T47D (cell line): ENCODE data around the gene ZNF213.
"Not testable (repeated sequence)": the region's sequence is repeated elsewhere in the genome, so short reads cannot be mapped to it uniquely, and the experiment has no call there.

Experiments
- DNase-seq, 2 experiments: peaks; one replicate each; pipeline versions ENCODE4 v3.0.0 to v3.0.0-alpha.2; 2011 to 2012; ENCODE audit warnings: low read depth in 1 of 2, low spot score in 1 of 2
- JUND ChIP-seq: IDR thresholded peaks from 2 replicates; pipeline ENCODE4 v1.6.1; 2012; ENCODE audit warnings: low read depth
- in situ Hi-C: cut with HindIII; loops from 2 replicates; pipeline ENCODE4 v1.10.0; 2016; ENCODE audit warnings: low sequenced_read_pairs, low pct_unique_long_range_greater_than_20kb

ZNF213 gene

GRCh38 chr16:3122926-3123570, 11.8 kb upstream of the ZNF213 start:
- TF ChIP-seq JUND, result no peak
- in situ Hi-C loops, result no loop called here
- no peak for DNase-seq

GRCh38 chr16:3123986-3124886, 10.6 kb upstream of the ZNF213 start:
- in situ Hi-C loops, result no loop called here
- DNase-seq, result peak; percentile 87 to 97
- no peak for TF ChIP-seq JUND

DNA sequence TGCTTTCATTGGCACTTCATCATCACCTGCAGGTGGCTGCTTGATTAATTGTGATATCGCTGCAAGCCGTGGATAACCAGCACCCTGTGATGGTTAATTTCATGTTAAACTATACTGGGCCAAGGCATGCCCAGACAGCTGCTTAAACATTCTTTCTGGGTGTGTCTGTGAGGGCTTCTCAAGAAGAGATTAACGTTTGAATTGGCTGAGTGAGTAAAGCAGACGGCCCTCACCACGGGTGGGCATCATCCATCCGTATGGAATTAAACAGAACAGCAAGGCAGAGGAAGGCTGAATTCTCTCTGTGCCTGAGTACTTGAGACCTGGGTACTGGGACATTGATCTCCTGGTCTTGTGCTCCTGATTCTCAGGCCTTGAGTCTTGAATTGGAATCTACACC, 7.1 kb upstream of the ZNF213 start:
- no peak for DNase-seq
- TF ChIP-seq JUND, result no peak
- in situ Hi-C loops, result no loop called here

DNA sequence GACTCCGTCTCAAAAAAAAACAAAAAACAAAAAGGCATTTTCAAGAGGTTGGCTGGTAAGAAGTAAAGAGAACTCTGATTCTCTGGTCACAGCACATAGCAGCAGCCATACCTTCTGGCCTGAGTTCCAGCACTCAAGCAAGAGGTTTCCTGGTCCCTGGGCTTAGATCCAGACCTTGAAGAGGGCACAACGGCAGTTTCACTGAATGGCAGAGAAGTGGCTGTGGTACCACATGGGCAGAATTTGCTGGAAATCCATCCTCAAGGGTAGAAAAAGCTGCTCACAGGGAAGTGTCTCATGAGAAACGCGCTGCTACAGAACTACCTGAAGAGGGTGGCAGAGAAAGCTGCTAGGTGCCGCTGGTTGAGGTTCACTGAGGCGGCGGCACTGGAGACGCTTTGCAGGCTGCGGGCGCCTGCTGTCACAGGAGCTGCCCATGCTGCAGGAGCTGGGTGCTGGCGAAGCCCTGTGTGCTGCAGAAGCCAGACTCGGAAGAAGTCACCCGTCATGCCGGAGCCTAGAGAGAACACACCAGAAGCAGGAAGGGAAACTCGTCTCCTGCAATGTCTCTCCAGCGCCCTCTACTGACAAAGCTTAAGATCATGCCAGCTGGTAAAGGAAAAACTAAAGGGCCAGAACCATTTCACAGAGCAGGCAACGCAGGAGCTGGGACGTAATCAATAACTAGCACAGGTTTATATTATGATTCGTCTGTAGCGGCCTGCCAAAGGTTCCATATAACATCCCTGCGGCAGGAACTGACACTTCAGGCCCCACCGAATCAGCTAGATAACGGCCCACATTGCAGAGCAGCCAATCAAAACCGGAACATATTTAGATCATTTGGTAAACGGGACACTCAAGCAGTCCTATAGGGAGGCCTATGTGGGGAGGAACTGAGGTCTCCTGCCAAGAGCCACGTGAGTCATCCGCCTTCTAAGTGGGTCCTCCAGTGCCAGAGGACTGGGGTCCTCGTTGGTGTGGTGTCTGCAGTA, 5.4 kb upstream of the ZNF213 start:
- in situ Hi-C loops, result no loop called here
- DNase-seq, result peak in 1 of 2 experiments; percentile 91
- no peak for TF ChIP-seq JUND

- no peak for TF ChIP-seq JUND
- peak in 1 of 2 experiments; percentile 70 for DNase-seq
- in situ Hi-C loops, result no loop called here
Measured at GRCh38 chr16:3131755-3132377, 3.0 kb upstream of the ZNF213 start.

DNA sequence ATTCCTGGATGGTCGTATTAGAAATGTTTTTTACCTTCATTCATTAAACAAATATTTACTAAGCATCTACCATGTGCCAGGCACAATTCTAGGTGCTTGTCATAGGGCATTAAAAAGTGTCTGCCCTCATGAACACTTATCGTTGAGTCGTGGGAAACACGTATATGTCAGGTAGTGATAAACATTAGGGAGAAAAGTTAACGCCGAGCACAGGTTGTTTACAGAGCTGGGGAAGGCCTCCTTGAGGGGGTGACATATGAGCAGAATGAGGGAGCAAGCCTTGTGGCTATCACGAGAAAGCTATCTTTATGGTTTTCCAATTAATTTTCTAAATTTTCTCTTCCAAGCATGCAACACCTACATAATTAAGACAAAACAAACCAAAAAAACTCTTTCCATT, 985 bp upstream of the ZNF213 start:
- no peak for TF ChIP-seq JUND

GRCh38 chr16:3135126-3135715, 392 bp downstream of the ZNF213 start:
- TF ChIP-seq JUND, result no peak
- in situ Hi-C loops, result no loop called here
- DNase-seq, result no peak

More for the DNA sequence above, 985 bp upstream of the ZNF213 start:
- no peak for DNase-seq
- in situ Hi-C loops, result no loop called here

DNA sequence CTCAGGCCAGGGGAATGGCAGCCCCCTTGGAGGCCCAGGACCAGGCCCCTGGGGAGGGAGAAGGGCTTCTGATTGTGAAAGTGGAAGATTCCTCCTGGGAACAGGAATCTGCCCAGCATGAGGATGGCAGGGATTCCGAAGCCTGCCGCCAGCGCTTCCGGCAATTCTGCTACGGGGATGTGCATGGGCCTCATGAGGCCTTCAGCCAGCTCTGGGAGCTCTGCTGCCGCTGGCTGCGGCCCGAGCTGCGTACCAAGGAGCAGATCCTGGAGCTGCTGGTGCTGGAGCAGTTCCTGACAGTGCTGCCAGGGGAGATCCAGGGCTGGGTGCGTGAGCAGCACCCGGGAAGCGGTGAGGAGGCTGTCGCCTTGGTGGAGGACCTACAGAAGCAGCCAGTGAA, 2.4 kb downstream of the ZNF213 start:
- no peak for DNase-seq
- in situ Hi-C loops, result no loop called here
- TF ChIP-seq JUND, result no peak

GRCh38 chr16:3138342-3138741, 3.5 kb downstream of the ZNF213 start:
- DNase-seq, result no peak
- in situ Hi-C loops, result no loop called here
- TF ChIP-seq JUND, result no peak

- no peak for TF ChIP-seq JUND
- DNase-seq, result no peak
- in situ Hi-C loops, result no loop called here
Measured at GRCh38 chr16:3138823-3139426, 4.1 kb downstream of the ZNF213 start.

GRCh38 chr16:3139561-3139960, 4.7 kb downstream of the ZNF213 start:
- in situ Hi-C loops, result not testable (repeated sequence)

More at GRCh38 chr16:3139561-3139960, 4.7 kb downstream of the ZNF213 start:
- not testable (repeated sequence) for DNase-seq
